Stimulated activated CD8-positive, alpha-beta memory T cell treated with anti-CD3 and anti-CD28 coated beads, Interleukin-2, amount 100 ng/mL, for 48 hours (primary cell): Measurements from ENCODE around the gene HJV.

Source experiments
- DNase-seq, 2 donors: peaks; one replicate each; pipeline ENCODE4 v3.0.0-alpha.2; 2020; ENCODE audit warnings: low read depth in 2 of 2

Gene HJV

DNA sequence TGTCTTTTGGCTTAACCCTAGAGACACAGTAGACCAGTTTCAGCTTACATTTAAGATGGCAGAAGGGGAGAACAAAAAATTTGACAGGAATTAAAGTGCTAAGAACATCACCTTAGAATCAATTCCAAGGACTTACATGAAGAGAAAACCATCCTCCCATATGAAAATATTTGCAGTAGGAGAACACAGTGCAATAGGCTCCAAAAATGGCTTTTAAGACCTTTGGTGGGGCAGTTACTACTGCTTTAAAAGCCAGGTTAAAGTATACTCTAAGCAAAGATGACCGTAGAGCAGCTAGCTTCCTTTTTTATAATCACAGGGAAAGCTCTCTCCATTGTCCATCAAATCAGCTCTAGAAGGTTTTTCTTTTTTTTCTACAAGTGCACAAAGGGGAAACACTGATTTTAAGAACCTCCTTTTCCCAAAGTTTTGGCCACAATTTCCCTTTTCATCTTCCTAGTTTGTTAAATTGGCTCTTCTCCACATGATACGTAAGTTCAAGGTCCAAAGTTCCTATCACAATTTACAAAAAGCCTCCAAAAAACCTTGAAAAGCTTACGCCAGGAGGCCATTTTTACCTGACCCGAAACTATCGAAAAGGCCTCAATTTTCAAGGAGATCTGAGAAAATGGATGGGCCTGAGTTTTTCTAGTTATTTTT, 28.4 kb downstream of the HJV start:
- DNase-seq = no peak

DNA sequence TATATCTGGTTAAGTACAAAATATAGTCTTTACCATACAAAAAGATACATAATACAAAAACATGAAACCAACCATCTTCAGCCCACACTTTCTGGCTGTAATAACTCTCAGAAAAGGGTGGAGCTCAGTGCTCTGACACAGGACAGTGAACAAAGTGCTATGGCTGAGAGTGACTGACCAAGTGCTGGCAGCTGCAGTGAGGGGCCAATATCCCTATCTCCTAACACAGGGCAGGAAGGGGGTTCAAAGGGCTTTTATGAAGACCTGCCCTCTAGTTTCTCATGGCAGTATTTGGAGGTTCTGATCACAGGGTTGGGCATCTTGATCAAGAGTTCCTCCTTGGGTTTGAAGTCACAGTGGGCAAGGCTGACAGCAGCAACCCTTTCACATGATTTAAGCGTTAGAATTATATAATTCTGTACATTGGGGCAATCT, 29.0 kb downstream of the HJV start:
- DNase-seq = no peak

DNA sequence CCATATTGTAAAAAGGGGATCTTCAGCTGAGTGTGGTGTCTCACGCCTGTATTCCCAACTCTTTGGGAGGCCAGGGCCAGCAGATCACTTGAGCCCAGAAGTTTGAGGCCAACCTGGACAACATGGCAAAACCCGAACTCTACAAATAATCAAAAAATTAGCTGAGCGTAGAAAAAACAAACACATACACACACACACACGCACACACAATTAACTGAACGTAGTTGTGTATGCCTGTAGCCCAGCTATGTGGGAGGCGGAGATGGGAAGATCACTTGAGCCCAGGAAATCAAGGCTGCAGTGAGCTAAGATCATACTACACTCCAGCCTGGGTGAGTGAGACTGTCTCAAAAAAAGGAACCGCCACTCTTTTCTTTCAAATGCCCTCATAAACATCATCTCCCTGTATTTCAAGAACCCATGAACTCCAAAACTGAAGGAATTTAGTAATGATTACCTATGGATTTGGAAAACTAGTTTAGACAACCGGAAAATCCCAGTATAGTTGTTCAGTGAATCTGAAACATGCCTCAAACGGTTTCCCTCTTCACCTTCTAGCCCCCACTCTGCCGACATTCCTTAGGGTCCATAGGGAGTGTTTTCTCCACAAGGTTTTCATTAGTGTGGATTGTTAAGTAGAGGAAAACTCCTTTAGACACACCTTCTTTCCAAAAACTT, 29.7 kb downstream of the HJV start:
- no peak for DNase-seq

DNA sequence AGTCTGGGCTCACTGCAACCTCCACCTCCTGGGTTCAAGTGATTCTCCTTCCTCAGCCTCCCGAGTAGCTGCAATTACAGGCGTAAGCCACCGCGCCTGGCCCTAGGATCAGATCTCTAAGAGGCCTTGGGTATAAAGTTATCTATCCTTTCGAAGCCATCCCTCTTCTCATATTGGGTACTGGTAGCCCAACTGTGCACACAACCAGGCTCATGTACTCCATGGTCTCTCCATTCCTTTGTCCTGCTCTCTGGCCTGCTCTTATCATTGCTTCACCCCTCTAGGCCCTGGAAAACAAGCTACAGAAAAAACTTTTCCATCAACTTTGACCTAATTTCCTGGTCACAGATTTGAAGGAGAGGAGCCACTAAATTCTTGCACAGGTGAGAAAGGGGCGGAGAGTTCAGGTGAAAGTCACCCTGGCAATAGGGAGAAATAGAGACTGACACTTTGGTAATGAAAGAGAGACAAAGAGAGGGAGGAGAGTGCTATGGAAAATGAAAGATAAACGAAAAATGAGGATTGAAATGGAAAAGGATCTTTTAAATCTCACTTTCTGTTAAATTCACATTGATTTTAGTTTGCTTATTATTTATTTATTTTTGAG, 31.2 kb downstream of the HJV start:
- no peak for DNase-seq

DNA sequence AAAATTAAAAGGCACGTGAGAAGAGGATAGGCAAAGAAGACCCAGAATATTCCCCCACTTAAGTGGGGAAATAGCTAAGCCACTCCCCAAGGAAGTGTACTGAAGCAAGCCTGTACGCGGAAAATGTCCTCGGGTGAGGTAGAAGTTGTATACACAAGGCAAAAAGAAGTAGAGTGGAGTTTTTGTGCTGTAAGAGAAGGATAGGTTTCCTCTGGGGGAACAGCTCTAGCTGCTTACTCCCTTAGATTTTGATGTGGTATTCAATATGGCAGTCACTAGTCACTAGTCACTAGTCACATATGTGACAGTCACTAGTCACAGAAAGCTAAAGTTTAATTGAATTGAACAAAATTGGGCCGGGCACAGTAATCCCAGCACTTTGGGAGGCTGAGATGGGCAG, 32.8 kb downstream of the HJV start:
- no peak for DNase-seq

DNA sequence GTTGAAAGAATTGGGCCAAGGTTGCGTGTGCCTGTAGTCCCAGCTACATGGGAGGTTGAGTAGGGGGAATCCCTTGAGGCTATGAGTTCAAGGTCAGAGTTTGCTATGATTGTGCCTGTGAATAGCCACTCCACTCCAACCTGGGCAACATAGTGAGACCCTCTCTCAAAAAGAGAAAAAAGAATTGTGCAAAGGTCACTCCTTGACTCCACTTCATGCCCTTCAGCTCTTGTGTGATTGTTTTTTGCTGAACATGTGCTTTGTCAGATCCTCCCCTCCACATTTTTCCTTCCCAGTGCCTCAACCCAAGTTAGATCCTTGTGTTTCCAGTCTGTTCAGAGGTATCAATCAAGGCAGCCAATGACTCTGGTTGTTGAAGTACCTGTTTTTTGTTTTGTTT, 33.6 kb downstream of the HJV start:
- DNase-seq = no peak

DNA sequence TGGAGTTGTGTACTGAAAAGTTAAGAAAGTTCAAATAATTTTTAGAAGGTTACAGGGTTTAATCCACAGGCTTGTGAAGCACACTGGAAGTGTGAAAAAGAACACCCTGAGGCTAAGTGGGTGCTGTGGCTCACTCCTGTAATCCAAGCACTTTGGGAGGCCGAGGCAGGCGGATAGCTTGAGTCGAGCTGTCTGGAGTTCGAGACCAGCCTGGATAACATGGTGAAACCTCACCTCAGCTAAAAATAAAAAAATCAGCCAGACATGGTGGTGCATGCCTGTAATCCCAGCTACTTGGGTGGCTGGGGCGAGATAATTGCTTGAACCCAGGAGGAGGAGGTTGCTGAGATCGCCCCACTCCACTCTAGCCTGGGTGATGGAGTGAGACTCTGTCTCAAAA, 35.0 kb downstream of the HJV start:
- no peak for DNase-seq

DNA sequence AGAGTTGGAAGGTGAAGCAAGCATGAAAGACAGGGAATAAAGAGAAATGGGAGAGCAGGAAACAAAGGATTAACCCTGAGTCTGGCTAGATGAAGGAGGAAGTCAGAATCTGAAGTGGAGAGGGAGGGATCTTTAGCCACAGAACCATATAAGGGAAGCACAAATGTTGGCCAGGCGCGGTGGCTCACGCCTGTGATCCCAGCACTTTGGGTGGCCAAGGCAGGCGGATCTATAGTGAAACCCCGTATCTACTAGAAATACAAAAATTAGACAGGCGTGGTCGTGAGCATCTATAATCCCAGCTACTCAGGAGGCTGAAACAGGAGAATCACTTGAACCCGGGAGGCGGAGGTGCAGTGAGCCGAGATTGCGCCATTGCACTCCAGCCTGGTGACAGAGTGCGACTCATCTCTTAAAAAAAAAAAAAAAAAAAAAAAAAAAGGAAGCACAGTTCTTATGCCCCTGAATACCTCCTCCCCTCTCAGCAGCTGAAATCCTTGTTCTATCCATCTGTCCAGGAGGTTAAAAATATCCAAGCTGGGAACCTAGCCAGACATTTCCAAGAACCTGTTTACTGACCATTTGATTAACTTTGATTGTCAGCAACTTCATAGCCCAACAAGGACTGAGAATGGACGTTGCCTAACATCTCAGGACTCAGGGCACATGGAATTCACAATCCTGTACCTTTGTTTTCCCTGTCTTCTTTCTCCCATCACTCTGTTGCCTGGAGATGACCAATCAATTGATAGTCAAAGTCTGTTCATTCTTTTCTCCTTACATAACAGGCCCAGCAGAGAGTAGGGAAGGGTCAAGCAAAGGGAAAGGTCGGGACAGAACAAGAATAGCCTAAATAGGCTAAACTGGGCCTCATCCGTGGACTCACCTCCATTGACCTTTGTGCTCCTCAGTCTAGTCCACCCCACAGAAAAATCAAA, 35.8 kb downstream of the HJV start:
- DNase-seq = no peak

DNA sequence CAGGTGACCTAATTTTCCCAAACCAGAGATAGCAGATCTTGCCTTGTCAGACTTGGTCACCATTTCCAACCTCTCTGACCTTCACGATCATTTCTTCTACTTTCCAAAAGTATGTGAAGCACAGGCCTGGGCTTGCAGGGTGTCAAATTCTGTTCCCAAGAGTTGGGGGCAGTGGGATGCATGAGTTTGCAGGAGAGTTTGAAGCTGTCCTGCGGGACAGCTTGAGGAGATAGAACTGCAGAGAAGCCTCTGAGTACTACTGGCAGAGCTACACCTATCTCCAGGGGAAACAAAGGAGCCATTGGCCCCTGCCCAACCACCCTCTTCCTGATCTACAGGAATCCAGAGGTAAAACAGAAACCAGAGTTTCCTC, 36.4 kb downstream of the HJV start:
- DNase-seq = no peak

DNA sequence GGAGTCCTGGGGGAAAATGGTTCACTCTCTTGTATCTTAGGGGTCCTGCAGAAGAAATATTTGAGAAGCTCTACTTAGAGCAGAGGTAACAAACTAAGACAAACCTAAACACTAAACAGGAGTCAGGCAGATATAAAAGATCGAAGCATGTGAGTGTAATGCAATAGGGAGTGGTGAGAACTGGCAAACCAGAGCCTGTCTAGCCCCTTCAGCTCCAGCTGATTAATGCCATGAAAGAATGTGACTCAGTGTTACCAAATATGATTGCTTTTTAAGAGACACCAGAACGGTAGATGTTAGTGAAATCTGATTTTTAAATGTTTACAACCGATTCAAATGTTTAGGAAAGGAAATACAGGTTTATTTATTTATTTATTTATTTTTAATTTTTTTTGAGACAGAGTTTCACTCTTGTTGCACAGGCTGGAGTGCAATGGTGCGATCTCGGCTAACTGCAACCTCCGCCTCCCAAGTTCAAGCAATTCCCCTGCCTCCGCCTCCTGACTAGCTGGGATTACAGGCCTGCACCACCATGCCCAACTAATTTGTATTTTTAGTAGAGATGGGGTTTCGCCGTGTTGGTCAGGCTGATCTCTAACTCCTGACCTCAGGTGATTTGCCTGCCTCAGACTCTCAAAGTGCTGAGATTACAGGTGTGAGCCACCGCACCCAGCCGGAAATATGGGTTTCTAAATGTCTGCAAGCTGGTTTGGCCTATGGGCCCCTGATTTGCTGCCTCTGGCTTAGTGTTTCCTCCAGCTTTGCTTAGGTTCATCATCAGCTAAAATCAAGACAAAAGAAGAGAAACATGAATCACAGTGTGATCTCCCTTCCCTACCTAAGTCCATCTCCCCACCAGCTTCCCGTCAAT, 37.3 kb downstream of the HJV start:
- DNase-seq = no peak

DNA sequence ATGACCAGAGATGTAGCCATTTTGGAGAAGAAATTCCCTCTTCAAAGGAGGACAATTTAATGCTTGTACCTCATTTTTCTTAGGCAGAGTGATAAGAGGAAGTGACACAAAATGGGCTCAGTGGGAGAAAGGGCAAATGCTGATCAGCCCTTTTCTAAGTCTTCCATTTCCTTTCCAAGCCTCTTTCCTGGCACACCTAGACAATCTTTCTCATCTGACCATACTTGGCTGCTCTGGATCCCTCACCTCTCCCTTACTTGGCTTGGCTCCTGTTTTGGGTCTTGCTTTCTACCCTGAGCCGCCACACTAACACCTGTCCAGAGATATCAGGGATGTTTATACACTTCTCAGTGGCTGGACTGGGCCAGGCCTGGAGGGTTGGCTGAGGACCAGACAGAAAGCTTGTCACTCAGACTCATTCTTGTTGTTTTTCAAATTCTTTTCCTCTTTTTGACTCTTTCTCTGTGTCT, 38.3 kb downstream of the HJV start:
- no peak for DNase-seq

DNA sequence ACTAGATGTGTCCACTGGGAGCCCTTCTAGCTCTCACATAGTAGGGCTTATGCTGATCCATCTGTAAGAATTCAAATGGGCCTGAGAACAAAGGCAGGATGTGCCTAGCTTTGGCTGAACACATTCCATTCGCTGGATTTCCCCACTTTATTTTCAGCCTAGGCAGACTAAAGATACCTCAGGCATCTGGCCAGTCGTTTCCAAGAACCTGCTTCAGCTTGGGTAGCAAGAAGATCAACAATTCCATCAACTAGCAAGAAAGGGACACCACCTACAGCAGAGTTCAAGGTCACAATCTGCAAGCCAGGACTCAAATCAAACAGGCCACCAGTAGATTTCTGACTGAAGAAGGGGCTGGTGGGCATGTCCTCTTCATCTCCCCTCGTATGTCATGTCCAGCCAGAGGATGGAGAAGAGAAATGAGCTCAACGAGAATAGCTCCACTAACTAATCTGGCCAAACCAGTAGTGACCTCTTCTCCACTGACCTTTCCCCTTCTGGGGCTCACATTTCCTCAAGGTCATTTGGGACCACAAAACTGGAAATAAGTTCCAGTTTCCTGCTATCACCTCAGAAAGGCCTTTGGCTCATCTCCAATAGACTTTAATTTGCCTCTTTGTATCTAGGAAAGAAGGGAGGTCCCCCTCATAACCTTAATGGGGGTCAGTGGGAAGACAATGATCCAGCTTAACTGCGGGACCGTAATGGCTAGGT, 39.4 kb downstream of the HJV start:
- DNase-seq = no peak

DNA sequence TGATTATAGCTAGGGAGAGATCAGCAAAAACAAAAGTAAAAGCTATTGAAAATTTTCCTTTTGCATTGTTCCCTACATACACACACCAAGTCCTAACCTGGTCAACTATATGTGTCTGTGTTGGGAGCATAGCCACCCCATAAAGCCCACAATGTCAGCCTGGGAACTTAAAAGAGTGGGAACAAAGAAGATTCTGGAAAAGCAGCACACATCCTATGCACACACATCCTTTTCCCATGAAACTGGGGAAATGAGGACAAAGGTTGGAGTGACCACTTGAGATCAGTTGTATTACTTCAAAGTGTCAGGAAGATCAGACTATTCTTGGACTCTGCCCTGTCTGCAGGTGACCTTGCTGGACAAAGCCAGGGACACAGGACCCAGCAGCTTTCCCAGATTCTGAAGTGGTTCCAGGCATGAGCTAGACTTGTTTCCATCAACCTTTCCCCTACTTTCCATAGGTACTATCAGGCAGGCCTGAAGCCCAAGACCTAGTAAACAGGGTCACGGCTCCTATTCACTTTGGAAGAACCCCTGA, 41.0 kb downstream of the HJV start:
- no peak for DNase-seq

DNA sequence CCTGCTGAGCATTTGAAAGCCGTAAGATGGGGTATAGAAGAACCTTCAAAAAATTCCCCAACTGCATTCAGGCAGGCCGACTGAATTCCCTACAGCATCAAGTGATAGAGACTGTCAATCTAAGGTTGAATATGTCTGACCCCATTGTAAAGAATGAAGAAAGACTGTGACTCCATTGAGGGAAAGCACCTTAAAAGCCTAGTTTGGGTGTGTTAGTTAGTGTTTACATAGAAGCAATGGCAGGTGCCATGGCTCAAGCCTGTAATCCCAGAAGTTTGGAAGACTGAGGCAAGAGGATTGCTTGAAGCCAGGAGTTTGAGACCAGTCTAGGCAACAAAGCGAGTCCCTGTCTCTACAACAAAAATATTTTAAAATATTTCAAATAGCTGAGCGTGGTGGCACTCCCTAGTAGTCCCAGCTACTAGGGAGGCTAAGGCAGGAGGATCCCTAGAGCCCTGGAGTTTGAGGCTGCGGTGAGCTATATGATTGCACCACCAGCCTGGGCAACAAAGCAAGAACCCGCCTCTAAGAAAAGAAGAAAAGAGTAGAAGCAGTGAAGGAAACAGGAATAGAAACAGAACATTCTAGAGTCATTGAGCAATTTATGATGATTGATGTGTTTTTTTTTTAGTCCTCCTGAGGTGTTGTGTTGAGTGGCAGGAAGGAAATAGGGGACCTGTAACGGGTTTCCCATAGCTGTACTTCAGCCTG, 41.6 kb downstream of the HJV start:
- no peak for DNase-seq

DNA sequence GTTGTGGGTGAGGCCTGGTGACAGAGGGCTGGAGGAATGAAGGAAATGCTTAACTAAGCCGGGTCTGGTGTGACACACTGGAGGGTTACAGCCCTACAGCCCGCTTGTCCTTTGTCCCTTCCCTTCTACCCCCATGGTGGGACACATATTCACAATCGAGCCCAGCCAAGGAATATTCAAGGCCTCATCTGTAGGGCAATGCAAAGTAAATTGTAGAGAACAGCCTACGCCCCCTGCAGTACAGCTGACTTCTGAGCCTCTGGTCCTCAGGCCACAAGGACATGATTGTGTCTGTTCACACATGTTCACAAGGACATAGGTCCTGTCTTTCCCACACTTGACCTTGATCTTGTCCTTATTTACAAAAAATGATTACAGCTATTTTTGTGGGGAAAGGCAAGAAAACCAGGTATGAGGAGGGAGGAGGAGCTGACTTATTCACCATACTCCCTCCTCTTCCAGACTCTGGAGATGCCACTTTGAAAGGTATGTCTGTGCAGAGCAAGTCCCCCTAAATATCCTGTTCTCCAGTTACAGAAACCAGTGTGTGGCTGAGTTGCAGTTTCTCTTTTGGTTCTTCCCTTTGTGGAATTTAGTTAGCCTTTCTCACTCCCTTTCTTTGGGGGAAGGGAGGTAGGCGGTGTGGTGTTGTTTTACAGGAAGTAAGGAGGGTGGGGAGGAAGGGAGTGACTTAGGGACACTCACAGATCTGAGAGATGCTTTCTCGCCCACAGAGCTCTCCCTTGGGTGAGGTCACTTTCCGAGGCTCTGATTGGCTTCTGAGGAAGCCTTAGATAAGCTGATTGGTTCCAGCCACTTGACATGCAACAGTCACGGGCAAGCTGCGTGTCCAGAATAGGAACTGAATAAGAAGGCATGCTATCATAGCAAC, 42.4 kb downstream of the HJV start:
- peak; percentile 58 to 70 for DNase-seq

DNA sequence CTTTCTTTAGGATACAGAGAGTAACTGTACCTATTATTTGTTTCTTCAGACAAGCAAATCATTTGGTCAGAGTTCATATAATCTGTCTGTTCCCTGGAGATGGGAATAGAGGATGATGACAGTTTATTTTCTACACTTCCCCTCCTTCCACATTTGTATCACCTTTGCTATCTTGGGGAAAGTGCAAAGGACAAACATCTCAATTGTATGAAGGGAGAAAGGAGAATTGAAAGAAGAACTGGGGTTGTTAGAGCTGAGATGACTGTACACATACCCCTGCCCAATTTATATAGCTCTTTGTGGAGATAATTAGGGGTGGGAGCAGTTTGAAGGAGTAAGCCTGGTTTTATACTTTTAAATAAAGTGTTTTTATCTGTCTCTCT, 43.1 kb downstream of the HJV start:
- no peak for DNase-seq

DNA sequence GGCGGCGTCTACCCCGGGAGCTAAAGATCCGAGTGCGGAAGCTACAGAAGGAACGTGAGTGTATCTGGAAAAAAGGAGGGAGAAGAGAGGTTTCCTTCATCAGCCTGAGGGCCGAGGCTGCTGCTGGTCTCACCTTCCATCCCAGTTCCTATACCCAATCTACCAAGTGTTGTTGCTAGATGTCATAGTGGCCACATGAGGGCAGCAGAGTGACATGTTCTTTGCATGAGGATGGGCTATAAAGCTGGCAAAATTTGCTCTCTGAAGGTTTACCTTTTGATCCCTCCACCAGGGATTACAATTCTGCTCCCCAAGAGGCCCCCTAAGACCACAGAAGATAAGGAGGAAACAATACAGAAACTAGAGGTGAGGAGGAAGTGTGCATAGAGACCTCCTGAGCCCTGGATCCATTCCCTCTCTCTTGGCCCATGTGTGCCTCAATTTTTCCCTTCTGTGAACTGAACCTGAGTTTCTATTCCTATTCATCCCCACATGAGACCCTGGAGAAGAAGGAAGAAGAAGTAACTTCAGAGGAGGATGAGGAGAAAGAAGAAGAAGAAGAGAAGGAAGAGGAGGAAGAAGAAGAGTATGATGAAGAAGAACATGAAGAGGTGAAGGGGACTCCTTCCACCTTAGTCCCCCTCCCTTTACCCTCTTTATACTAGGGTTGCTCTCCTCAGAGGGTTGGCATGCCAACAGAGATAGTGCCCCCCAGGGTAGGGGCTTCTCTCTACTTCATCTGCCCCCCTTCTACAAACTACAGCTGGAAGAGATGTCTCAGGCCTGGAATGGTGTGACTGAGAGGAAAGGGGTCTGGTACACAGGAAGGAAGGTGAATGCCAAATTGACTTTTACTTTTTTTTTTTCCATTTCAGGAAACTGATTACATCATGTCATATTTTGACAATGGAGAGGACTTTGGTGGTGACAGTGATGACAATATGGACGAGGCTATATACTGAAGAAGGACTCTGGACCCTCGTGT, 43.8 kb downstream of the HJV start:
- peak in 1 of 2 donors; percentile 48 for DNase-seq
